ENCODE data around the gene CHCHD3.
"Not testable (repeated sequence)": the region's sequence is repeated elsewhere in the genome, so short reads cannot be mapped to it uniquely, and the experiment has no call there.

CHCHD3 gene

GRCh38 chr7:133040674-133041073, 41.2 kb downstream of the CHCHD3 start:
- Histone ChIP-seq H3K36me3 (ENCODE audit: insufficient read depth, low read length) (no peaks in the 10 kb centered on the region), H3K9me3 (ENCODE audit: insufficient read depth, low read depth, low read length) (no peaks in the 10 kb centered on the region), H3K27ac (ENCODE audit: low read depth, low read length) (no peak overlapping the region), H3K9ac (ENCODE audit: low read depth, low read length) (no peak overlapping the region), H3K4me1 (ENCODE audit: insufficient read depth, low read length) (peaks cover 50% of the 10 kb centered on the region), H3K4me3 (ENCODE audit: low read length) (no peak overlapping the region), H3K27me3 (ENCODE audit: insufficient read depth, low read length) (no peaks in the 10 kb centered on the region)
- WGBS = 80% methylated on average over 7 of the region's 7 CpGs

GRCh38 chr7:133040178-133040577, 41.7 kb downstream of the CHCHD3 start:
- H3K4me3 ChIP-seq (ENCODE audit: low read length) = no peak overlapping the region
- 64% methylated on average over 1 of the region's 1 CpG for WGBS
- H3K4me1 ChIP-seq (ENCODE audit: insufficient read depth, low read length) = peaks cover 45% of the 10 kb centered on the region
- H3K36me3 ChIP-seq (ENCODE audit: insufficient read depth, low read length) = no peaks in the 10 kb centered on the region
- H3K27ac ChIP-seq (ENCODE audit: low read depth, low read length) = no peak overlapping the region
- H3K9me3 ChIP-seq (ENCODE audit: insufficient read depth, low read depth, low read length) = no peaks in the 10 kb centered on the region
- no peak overlapping the region for H3K9ac ChIP-seq (ENCODE audit: low read depth, low read length)
- no peaks in the 10 kb centered on the region for H3K27me3 ChIP-seq (ENCODE audit: insufficient read depth, low read length)

- H3K9me3 ChIP-seq (ENCODE audit: insufficient read depth, low read depth, low read length) = no peaks in the 10 kb centered on the region
- no peak overlapping the region for H3K9ac ChIP-seq (ENCODE audit: low read depth, low read length)
- no peaks in the 10 kb centered on the region for H3K36me3 ChIP-seq (ENCODE audit: insufficient read depth, low read length)
- H3K4me3 ChIP-seq (ENCODE audit: low read length) = no peak overlapping the region
- peaks cover 39% of the 10 kb centered on the region for H3K4me1 ChIP-seq (ENCODE audit: insufficient read depth, low read length)
- H3K27ac ChIP-seq (ENCODE audit: low read depth, low read length) = no peak overlapping the region; the same call in 1 of the 2 replicates
- no peaks in the 10 kb centered on the region for H3K27me3 ChIP-seq (ENCODE audit: insufficient read depth, low read length)
- WGBS = 90% methylated on average over 2 of the region's 2 CpGs
Observed at GRCh38 chr7:133039614-133040013, 42.3 kb downstream of the CHCHD3 start.

- H3K4me3 ChIP-seq (ENCODE audit: low read length) = no peak overlapping the region
- no peaks in the 10 kb centered on the region for H3K36me3 ChIP-seq (ENCODE audit: insufficient read depth, low read length)
- H3K9me3 ChIP-seq (ENCODE audit: insufficient read depth, low read depth, low read length) = no peaks in the 10 kb centered on the region
- WGBS = no CpG with 5 or more reads among the region's 1 CpG
- H3K27ac ChIP-seq (ENCODE audit: low read depth, low read length) = no peak overlapping the region
- no peaks in the 10 kb centered on the region for H3K27me3 ChIP-seq (ENCODE audit: insufficient read depth, low read length)
- no peak overlapping the region for H3K9ac ChIP-seq (ENCODE audit: low read depth, low read length)
- peaks cover 19% of the 10 kb centered on the region for H3K4me1 ChIP-seq (ENCODE audit: insufficient read depth, low read length)
Observed at GRCh38 chr7:133036289-133036688, 45.6 kb downstream of the CHCHD3 start.

- WGBS = 98% methylated on average over 10 of the region's 10 CpGs
- not testable (repeated sequence) for H3K4me1 ChIP-seq (ENCODE audit: insufficient read depth, low read length); H3K27me3 ChIP-seq (ENCODE audit: insufficient read depth, low read length); H3K9ac ChIP-seq (ENCODE audit: low read depth, low read length); H3K27ac ChIP-seq (ENCODE audit: low read depth, low read length); H3K36me3 ChIP-seq (ENCODE audit: insufficient read depth, low read length); H3K9me3 ChIP-seq (ENCODE audit: insufficient read depth, low read depth, low read length); H3K4me3 ChIP-seq (ENCODE audit: low read length)
Observed at GRCh38 chr7:133035240-133035639, 46.6 kb downstream of the CHCHD3 start.

- peaks cover 4% of the 10 kb centered on the region; the same call in 1 of the 2 replicates for H3K9me3 ChIP-seq (ENCODE audit: insufficient read depth, low read depth, low read length)
- H3K4me3 ChIP-seq (ENCODE audit: low read length) = no peak overlapping the region
- H3K4me1 ChIP-seq (ENCODE audit: insufficient read depth, low read length) = no peaks in the 10 kb centered on the region
- H3K36me3 ChIP-seq (ENCODE audit: insufficient read depth, low read length) = no peaks in the 10 kb centered on the region
- no peak overlapping the region for H3K9ac ChIP-seq (ENCODE audit: low read depth, low read length)
- H3K27ac ChIP-seq (ENCODE audit: low read depth, low read length) = no peak overlapping the region
- no peaks in the 10 kb centered on the region for H3K27me3 ChIP-seq (ENCODE audit: insufficient read depth, low read length)
Observed at GRCh38 chr7:133030346-133030745, 51.5 kb downstream of the CHCHD3 start.

- H3K4me1 ChIP-seq (ENCODE audit: insufficient read depth, low read length) = no peaks in the 10 kb centered on the region
- H3K36me3 ChIP-seq (ENCODE audit: insufficient read depth, low read length) = no peaks in the 10 kb centered on the region
- H3K9me3 ChIP-seq (ENCODE audit: insufficient read depth, low read depth, low read length) = peaks cover 4% of the 10 kb centered on the region; the same call in 1 of the 2 replicates
- H3K27ac ChIP-seq (ENCODE audit: low read depth, low read length) = no peak overlapping the region
- no peak overlapping the region for H3K9ac ChIP-seq (ENCODE audit: low read depth, low read length)
- WGBS = 89% methylated on average over 5 of the region's 5 CpGs
- no peaks in the 10 kb centered on the region for H3K27me3 ChIP-seq (ENCODE audit: insufficient read depth, low read length)
- no peak overlapping the region for H3K4me3 ChIP-seq (ENCODE audit: low read length)
Observed at GRCh38 chr7:133029463-133029862, 52.4 kb downstream of the CHCHD3 start.

- Histone ChIP-seq H3K27me3 (ENCODE audit: insufficient read depth, low read length) (no peaks in the 10 kb centered on the region), H3K4me1 (ENCODE audit: insufficient read depth, low read length) (no peaks in the 10 kb centered on the region), H3K4me3 (ENCODE audit: low read length) (no peak overlapping the region), H3K27ac (ENCODE audit: low read depth, low read length) (no peak overlapping the region), H3K36me3 (ENCODE audit: insufficient read depth, low read length) (peaks cover 6% of the 10 kb centered on the region; the same call in 1 of the 2 replicates), H3K9ac (ENCODE audit: low read depth, low read length) (no peak overlapping the region), H3K9me3 (ENCODE audit: insufficient read depth, low read depth, low read length) (peaks cover 4% of the 10 kb centered on the region; the same call in 1 of the 2 replicates)
Observed at GRCh38 chr7:133027397-133027796, 54.5 kb downstream of the CHCHD3 start.

- Histone ChIP-seq H3K4me3 (ENCODE audit: low read length) (no peak overlapping the region), H3K27me3 (ENCODE audit: insufficient read depth, low read length) (no peaks in the 10 kb centered on the region), H3K36me3 (ENCODE audit: insufficient read depth, low read length) (peaks cover 10% of the 10 kb centered on the region; the same call in 1 of the 2 replicates), H3K27ac (ENCODE audit: low read depth, low read length) (no peak overlapping the region), H3K4me1 (ENCODE audit: insufficient read depth, low read length) (peaks cover 2% of the 10 kb centered on the region), H3K9ac (ENCODE audit: low read depth, low read length) (no peak overlapping the region), H3K9me3 (ENCODE audit: insufficient read depth, low read depth, low read length) (peaks cover 4% of the 10 kb centered on the region; the same call in 1 of the 2 replicates)
- WGBS = 97% methylated on average over 2 of the region's 2 CpGs
Observed at GRCh38 chr7:133026210-133026859, 55.6 kb downstream of the CHCHD3 start.

GRCh38 chr7:133025056-133025455, 56.8 kb downstream of the CHCHD3 start:
- H3K9me3 ChIP-seq (ENCODE audit: insufficient read depth, low read depth, low read length) = peaks cover 4% of the 10 kb centered on the region; the same call in 1 of the 2 replicates
- 94% methylated on average over 2 of the region's 2 CpGs for WGBS
- H3K27me3 ChIP-seq (ENCODE audit: insufficient read depth, low read length) = no peaks in the 10 kb centered on the region
- H3K4me1 ChIP-seq (ENCODE audit: insufficient read depth, low read length) = peaks cover 4% of the 10 kb centered on the region
- H3K27ac ChIP-seq (ENCODE audit: low read depth, low read length) = no peak overlapping the region
- no peak overlapping the region for H3K9ac ChIP-seq (ENCODE audit: low read depth, low read length)
- no peak overlapping the region for H3K4me3 ChIP-seq (ENCODE audit: low read length)
- peaks cover 10% of the 10 kb centered on the region; the same call in 1 of the 2 replicates for H3K36me3 ChIP-seq (ENCODE audit: insufficient read depth, low read length)

GRCh38 chr7:133024596-133024995, 57.3 kb downstream of the CHCHD3 start:
- Histone ChIP-seq H3K9me3 (ENCODE audit: insufficient read depth, low read depth, low read length) (peaks cover 4% of the 10 kb centered on the region; the same call in 1 of the 2 replicates), H3K36me3 (ENCODE audit: insufficient read depth, low read length) (peaks cover 10% of the 10 kb centered on the region; the same call in 1 of the 2 replicates), H3K27me3 (ENCODE audit: insufficient read depth, low read length) (no peaks in the 10 kb centered on the region), H3K9ac (ENCODE audit: low read depth, low read length) (no peak overlapping the region), H3K4me1 (ENCODE audit: insufficient read depth, low read length) (peaks cover 4% of the 10 kb centered on the region), H3K4me3 (ENCODE audit: low read length) (no peak overlapping the region), H3K27ac (ENCODE audit: low read depth, low read length) (no peak overlapping the region)
- 93% methylated on average over 5 of the region's 5 CpGs for WGBS
